Measurements from ENCODE around the gene MAGI2. TPM values are rescaled to one million over a fixed set of nuclear protein-coding genes. Genes with fewer than 3 reads are reported as not detected.

The MAGI2 gene
- total and polyA plus RNA-seq, 8 donors, result 6.1 to 9.2 (median 7.1) TPM

DNA sequence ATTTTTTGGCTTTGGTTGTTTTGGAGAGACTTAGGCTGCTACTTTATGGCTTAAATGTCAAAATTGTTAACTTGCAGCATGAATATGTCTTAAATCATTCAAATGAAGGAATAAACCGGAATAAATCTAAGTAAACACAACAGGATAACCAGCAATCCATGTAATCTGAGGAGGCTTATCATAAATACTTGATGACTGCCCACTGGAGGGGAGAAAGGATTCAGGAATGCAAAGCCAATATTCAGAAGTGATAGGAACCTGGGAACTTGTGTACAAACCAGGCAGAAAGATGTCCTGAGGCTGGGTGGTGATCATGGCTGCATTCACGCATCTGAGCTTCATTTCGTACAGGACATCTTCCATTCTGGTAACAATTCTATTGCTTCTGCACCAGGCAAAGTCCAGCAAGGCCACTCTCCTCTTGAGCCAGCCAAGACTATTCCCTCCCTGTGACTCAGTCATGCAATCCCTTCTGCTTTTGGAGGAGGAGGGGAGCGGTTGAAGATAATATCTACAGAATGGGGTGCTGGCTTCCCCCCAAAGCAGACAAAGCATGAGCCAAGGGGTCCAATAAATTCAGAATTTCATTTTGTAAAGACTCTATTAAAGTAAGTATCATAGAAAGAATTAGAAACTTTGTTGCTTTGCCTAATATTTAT lies 1280.4 kb downstream of the MAGI2 start:
- TF ChIP-seq, protein P1, sequence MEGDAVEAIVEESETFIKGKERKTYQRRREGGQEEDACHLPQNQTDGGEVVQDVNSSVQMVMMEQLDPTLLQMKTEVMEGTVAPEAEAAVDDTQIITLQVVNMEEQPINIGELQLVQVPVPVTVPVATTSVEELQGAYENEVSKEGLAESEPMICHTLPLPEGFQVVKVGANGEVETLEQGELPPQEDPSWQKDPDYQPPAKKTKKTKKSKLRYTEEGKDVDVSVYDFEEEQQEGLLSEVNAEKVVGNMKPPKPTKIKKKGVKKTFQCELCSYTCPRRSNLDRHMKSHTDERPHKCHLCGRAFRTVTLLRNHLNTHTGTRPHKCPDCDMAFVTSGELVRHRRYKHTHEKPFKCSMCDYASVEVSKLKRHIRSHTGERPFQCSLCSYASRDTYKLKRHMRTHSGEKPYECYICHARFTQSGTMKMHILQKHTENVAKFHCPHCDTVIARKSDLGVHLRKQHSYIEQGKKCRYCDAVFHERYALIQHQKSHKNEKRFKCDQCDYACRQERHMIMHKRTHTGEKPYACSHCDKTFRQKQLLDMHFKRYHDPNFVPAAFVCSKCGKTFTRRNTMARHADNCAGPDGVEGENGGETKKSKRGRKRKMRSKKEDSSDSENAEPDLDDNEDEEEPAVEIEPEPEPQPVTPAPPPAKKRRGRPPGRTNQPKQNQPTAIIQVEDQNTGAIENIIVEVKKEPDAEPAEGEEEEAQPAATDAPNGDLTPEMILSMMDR (IDR thresholded peaks at IDR 0.05), result no peak

DNA sequence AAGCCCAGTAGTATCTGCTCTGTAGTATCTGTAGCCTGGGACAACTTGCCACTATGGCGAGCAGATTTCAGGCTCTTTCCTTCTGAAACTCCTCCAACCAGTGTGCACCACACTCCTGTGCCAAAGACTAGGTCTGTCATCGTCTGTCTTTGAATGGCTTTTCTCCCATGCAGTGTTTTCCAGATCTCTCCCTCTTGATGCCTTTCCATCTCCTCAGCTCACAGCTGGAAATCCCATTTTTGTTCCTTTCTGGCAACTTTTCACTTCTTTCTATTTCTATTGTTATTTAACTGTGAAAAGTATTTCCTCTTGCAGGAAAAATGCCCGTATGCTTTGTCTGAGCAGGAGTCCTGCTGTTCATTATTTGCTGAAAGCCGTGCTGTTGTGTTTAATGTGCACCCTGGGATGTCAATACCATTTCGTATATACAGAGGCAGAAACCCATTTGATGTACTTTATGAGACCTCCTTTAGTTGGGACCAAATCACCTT lies 1281.2 kb downstream of the MAGI2 start:
- H3K27me3 ChIP-seq, result no peaks in the 10 kb centered on the region
- no peak overlapping the region for H3K4me3 ChIP-seq
- intact Hi-C loops (cut with DNase I), result no loop called here
- peaks cover 0 to 5% of the 10 kb centered on the region in 2 donors for H3K4me1 ChIP-seq
- H3K9me3 ChIP-seq, result no peaks in the 10 kb centered on the region
- no peak for ATAC-seq
- no peak overlapping the region for H3K27ac ChIP-seq
- DNase-seq, result no peak
- TF ChIP-seq, protein P1 (IDR thresholded peaks at IDR 0.05), result no peak
- H3K36me3 ChIP-seq, result no peaks in the 10 kb centered on the region

More for the DNA sequence above, 1280.4 kb downstream of the MAGI2 start:
- no peak overlapping the region for H3K4me3 ChIP-seq
- no peak for DNase-seq
- H3K9me3 ChIP-seq, result no peaks in the 10 kb centered on the region
- ATAC-seq, result no peak
- H3K27me3 ChIP-seq, result no peaks in the 10 kb centered on the region
- intact Hi-C loops (cut with DNase I), result no loop called here
- H3K4me1 ChIP-seq, result peaks cover 0 to 5% of the 10 kb centered on the region in 2 donors
- no peak overlapping the region for H3K27ac ChIP-seq
- H3K36me3 ChIP-seq, result no peaks in the 10 kb centered on the region

DNA sequence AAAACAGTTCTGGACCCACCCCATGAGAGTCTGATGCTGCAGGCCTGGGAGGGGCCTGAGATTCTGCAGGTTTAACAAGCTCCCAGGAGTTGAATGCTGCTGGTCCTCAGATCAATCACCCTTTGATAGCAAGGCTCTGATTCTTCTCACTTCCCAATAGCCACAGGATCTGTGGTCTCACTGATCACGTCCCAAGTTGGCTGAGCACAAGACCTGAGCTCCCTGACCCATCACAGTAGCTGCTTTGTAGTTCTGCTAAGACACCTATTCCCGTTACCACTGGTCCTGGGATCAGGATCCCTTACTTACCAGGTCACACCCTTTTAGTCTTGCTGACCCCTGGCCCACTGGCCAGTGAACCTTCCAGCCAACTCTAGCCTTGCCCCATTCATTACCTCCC lies 1282.1 kb downstream of the MAGI2 start:
- no peaks in the 10 kb centered on the region for H3K36me3 ChIP-seq
- H3K27me3 ChIP-seq, result no peaks in the 10 kb centered on the region
- ATAC-seq (no peak), DNase-seq (no peak)
- no peaks in the 10 kb centered on the region for H3K9me3 ChIP-seq
- no peak overlapping the region for H3K27ac ChIP-seq
- no peak overlapping the region for H3K4me3 ChIP-seq
- intact Hi-C loops (cut with DNase I), result no loop called here
- TF ChIP-seq, protein P1 (IDR thresholded peaks at IDR 0.05), result no peak
- peaks cover 0 to 5% of the 10 kb centered on the region in 2 donors for H3K4me1 ChIP-seq

DNA sequence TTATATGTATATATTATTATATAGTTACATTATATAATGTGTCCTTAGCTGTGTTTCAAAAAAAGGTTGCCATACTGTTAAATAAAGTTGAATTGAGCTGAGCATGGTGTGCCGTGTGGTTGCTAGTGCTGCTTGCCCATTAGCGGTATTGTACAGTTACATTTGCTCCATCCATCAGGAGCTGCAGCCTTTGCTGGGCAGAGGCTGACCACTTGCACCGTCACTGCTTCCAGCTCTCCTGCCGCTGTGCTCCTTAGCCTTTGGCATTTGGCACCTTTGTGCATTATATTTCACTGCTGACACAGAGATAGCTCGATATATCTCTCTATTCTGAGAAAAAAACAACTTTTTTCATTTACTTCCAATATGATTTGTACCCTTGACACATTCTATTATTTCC lies 1282.7 kb downstream of the MAGI2 start:
- Histone ChIP-seq H3K27ac (no peak overlapping the region), H3K27me3 (no peaks in the 10 kb centered on the region), H3K36me3 (no peaks in the 10 kb centered on the region), H3K9me3 (no peaks in the 10 kb centered on the region), H3K4me1 (peaks cover 0 to 4% of the 10 kb centered on the region in 2 donors), H3K4me3 (no peak overlapping the region)
- intact Hi-C loops (cut with DNase I), result no loop called here
- TF ChIP-seq, protein P1 (IDR thresholded peaks at IDR 0.05), result no peak
- DNase-seq (no peak), ATAC-seq (no peak)

DNA sequence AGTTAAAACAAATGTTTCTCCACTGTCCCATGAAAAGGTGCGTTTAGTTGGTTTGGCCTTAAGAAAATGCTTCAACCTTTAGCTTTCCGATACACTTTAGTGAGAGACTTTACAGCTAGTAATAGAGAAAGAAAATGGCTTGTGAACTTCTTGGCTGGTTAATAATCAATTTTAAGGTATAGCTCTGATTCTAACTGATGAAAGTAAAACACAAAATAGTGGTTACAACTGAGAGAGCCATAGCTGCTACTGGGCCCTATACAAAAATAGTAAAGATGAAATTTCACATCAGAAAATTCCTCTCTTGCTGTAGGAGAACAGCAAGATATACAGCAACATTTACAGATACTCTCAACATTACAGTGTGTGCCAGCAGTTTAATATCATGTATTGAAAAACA lies 1283.5 kb downstream of the MAGI2 start:
- Histone ChIP-seq H3K27me3 (no peaks in the 10 kb centered on the region), H3K4me1 (no peaks in the 10 kb centered on the region), H3K9me3 (no peaks in the 10 kb centered on the region), H3K36me3 (no peaks in the 10 kb centered on the region), H3K4me3 (no peak overlapping the region), H3K27ac (no peak overlapping the region)
- DNase-seq (no peak), ATAC-seq (no peak)
- intact Hi-C loops (cut with DNase I), result no loop called here
- TF ChIP-seq, protein P1 (IDR thresholded peaks at IDR 0.05), result no peak

All from left lung (tissue), 10 donors.